HG03521 (cell line): ENCODE data around the gene WDR83.
"Not testable (repeated sequence)": the region's sequence is repeated elsewhere in the genome, so short reads cannot be mapped to it uniquely, and the experiment has no call there.

Experiments used
- ATAC-seq: cut with Tn5 transposase; IDR thresholded peaks from one replicate; pipeline ENCODE4 v1.9.1; 2021; ENCODE audit warnings: mild to moderate bottlenecking, moderate library complexity; ENCODE audit not compliant: unreplicated experiment

The WDR83 gene

DNA sequence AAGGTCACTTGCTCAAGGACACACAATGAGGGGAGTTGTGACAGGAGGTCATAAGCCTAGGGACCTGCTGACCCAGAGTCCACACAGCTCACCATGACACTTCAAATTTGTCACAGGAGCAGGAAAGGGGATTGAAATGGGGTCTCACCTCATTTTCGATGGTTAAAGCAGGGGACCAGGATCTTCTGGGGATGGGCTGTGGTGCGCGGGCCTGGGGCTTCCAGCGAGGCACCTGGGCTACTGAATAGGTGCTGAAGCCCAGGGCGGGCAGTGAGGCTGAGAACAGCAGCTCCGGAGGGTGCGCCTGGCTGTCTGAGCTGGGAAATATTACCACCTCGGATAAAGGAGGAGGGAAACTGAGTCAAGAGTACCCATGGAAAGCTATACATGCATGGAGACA lies 11.1 kb upstream of the WDR83 start:
- no peak for ATAC-seq

GRCh38 chr19:12656899-12657571 lies 9.6 kb upstream of the WDR83 start:
- ATAC-seq = no peak

GRCh38 chr19:12657966-12658365 lies 8.6 kb upstream of the WDR83 start:
- no peak for ATAC-seq

- no peak for ATAC-seq
Observed at GRCh38 chr19:12660980-12661379, 5.6 kb upstream of the WDR83 start.

GRCh38 chr19:12664406-12665280 lies 2.0 kb upstream of the WDR83 start:
- no peak for ATAC-seq

DNA sequence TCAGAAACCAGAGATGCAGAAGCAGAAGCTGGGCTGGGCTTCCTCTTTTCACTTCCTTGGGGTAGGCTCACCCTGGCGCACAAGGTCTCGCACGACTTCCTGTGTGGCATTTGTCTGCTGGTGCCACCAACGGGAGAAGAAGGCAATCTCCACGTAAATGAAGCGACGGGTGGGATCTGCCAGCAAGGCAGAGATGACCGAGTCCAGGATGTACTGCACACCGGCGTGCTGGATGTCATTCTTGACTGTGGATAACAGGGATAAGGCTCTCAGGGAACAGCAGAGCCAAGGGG lies 1.4 kb upstream of the WDR83 start:
- no peak for ATAC-seq

GRCh38 chr19:12665671-12666264 lies 839 bp upstream of the WDR83 start:
- ATAC-seq = no peak

- no peak for ATAC-seq
Observed at GRCh38 chr19:12667731-12668302, 1.2 kb downstream of the WDR83 start.

DNA sequence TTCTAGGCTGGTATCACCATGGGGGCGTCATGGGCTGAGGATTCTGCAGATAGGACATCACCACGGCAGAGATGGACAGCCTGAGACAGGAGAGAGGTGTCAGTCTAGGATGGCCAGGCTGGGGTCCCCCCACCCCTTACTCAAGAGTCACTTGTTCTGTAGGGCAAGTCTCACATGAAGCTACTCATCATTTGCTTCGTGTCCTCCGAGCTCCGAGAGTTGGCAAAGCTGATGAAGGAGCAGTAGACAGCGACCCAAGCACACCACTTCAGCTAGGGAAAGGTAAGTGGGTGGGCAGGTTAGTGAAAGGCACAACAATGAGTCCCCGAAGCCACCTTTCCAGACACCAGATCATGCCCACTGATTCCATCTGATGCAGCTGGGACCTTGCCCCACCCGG lies 1.7 kb downstream of the WDR83 start:
- ATAC-seq = no peak

GRCh38 chr19:12668932-12669269 lies 2.3 kb downstream of the WDR83 start:
- no peak for ATAC-seq

DNA sequence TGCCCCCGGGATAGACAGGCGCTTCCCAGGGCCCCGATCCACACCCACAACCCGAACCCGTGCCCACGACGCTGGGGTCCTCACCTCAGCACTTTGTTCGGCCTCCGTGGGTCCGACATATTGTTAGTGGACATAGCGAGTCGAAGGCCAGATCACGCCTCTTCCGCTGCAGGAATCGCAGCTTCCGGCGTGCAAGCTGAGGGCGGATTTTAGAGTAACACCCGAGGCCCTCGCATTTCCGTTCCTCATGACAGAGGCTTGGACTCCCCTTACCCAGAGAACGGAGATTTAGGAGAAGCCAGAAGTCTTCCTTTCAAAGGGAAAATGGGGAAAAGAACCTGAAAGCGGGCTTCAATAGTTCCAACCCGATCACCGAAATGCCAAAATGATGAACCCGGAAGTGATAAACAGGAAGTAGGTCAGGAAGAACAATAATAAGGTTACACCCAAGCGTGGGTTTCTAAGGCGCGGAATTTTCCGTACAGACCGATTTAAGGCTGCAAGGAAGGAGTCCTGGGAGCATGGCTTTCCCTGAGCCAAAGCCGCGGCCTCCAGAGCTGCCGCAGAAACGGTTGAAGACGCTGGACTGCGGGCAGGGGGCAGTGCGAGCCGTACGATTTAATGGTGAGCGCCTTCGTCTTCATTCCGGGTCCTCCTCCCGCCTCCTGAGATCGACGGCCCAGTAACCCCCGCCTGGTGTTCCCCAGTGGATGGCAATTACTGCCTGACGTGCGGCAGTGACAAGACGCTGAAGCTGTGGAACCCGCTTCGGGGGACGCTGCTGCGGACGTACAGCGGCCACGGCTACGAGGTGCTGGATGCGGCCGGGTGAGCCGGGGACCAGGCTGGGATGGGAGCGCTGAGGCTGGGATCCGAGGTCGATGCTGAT lies 2.9 kb downstream of the WDR83 start:
- ATAC-seq = no peak

GRCh38 chr19:12670159-12670928 lies 3.7 kb downstream of the WDR83 start:
- no peak for ATAC-seq

GRCh38 chr19:12672744-12673143 lies 6.1 kb downstream of the WDR83 start:
- no peak for ATAC-seq

DNA sequence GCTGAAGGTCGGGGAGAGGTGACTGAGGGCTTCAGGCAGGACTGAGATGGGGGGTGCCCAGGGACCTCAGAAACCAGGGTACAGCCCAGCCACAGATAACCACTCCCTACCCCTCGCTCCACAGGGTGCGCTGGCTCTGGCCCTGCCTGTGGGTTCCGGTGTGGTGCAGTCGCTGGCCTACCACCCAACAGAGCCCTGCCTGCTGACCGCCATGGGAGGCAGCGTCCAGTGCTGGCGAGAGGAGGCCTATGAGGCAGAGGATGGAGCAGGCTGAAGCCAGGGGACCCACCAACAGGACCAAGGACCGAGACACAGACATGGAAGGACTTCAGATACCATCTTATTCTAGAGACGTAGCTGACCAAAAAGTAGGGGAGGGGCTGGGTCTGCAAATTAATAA lies 8.8 kb downstream of the WDR83 start:
- ATAC-seq = no peak

DNA sequence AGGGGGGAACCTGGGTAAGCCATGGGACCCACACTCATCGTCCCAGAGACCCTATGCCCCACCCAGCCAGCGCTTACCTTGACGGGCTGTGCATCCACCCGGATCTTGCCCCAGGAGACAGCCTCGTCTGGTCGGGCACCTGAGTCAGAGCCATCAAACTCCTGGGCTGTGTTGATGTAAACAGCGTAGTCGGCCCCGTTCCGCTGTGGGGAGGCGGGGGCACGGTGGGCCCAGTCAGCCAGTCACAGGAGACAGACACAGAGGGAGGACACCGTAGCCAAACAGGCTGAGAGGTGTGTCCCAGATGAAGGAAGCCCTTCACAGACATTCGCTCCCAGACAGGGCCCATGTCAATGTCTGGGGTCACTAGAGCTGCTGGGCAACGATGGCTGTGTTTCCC lies 9.3 kb downstream of the WDR83 start:
- ATAC-seq = no peak

- ATAC-seq = no peak
Observed at GRCh38 chr19:12676384-12676792, 9.8 kb downstream of the WDR83 start.

DNA sequence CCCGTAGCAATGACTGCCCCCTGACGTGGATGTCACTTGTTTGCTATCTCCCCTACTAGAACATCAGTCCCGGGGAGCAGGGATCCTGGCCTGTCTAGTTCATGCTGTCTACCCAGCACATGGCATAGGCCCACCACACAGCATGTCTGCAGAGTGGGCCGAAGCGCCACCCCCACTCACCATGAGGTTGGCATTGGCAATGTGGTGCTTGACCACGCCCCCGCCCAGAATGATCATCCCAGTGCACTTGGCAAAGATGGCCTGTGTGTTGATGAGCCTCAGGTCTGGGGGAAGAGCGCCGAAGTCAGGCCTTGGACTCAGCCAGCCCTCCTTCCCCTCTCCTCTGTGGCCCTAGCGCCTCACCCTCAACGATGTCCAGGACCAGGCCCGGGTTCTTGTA lies 10.3 kb downstream of the WDR83 start:
- no peak for ATAC-seq

DNA sequence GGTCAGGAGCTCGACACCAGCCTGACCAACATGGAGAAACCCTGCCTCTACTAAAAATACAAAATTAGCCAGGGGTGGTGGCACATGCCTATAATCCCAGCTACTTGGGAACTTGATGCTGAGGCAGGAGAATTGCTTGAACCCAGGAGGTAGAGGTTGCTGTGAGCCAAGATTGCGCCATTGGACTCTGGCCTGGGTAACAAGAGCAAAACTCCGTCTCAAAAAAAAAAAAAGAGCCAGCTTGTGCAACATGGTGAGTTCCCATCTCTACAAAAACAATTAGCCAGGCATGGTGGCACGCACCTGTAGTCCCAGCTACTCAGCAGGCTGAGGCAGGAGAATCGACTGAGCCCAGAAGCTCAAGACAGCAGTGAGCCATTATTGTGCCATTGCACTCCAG lies 11.4 kb downstream of the WDR83 start:
- not testable (repeated sequence) for ATAC-seq

DNA sequence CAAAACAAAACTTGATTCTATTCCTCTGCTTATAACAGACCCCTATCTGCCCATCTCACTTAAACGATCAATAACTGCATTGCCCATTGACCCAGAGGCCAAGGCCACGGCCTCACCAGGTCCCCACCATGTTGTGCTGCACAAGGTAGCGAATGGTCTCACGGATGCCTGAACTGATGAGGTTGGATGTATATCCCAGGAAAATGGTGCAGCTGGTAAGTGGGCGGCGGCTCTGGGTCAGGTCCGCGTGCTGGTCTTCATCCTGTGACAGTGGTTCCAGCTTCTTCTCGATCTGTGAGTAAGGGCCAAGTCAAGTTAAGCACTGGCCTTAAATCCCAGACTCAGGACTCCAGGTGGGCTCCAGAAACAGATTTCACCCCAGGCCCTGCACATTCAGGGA lies 13.4 kb downstream of the WDR83 start:
- no peak for ATAC-seq
